ENCODE data around the gene PAFAH1B1. TPM values are rescaled to one million over a fixed set of nuclear protein-coding genes. Genes with fewer than 3 reads are reported as not detected.
A peak's percentile ranks its signal among the peaks of the same experiment; 100 is the strongest.
"Not testable (repeated sequence)": the region's sequence is repeated elsewhere in the genome, so short reads cannot be mapped to it uniquely, and the experiment has no call there.

PAFAH1B1 gene
- total RNA-seq, 1 experiment from 2014 or later = 89.2 TPM

- DNase-seq (ENCODE audit: low read depth) = no peak
Observed at GRCh38 chr17:2635675-2636074, 42.2 kb downstream of the PAFAH1B1 start.

- DNase-seq (ENCODE audit: low read depth) = no peak
Observed at GRCh38 chr17:2636169-2636930, 42.9 kb downstream of the PAFAH1B1 start.

DNA sequence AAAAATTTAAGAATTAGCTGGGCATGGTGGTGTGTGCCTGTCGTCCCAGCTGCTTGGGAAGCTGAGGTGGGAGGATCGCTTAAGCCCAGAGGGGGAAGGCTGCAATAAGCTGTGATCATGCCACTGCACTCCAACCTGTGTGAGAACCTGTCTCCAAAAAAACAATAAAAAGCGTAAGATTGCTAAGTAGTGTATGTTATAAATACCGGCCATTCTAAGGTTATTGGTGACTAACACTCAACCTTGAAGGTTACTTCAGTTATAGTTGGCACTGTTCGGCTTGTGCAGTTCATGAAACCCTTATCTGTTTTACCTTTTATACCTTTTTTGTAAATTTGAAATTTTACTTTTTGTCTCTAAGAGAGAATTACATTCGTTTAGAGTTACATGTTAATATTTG is 44.0 kb downstream of the PAFAH1B1 start:
- no peak for DNase-seq (ENCODE audit: low read depth)

DNA sequence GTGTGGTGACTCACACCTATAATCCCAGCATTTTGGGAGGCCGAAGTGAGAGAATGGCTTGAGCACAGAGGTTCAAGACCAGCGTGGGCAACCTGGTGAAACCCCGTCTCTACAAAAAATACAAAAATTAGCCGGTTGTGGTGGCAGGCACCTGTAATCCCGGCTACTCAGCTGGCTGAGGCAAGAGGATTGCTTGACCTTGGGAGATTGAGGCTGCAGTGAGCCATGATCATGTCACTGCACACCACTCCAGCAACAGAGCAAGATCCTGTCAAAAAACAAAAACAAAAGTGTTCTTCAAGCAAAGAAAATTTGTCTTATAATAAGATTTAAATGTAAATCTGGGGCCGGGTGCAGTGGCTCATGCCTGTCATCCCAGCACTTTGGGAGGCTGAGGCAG is 51.5 kb downstream of the PAFAH1B1 start:
- no peak for DNase-seq (ENCODE audit: low read depth)

DNA sequence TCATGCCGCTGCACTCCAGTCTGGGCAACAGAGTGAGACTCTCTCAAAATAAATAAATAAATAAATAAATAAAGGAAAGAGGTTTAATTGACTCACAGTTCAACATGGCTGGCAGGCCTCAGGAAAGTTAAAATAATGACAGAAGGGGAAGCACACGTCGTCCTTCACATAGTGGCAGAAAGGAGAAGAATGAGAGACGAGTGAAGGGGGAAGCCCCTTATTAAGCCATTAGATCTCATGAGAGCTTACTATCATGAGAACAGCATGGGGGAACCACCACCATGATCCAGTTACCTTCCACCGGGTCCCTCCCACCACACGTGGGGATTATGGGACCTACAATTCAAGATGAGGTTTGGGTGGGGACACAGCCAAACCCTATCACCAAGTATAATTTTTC is 54.5 kb downstream of the PAFAH1B1 start:
- no peak for DNase-seq (ENCODE audit: low read depth)

- DNase-seq (ENCODE audit: low read depth) = no peak
Observed at GRCh38 chr17:2649191-2649590, 55.7 kb downstream of the PAFAH1B1 start.

- not testable (repeated sequence) for DNase-seq (ENCODE audit: low read depth)
Observed at GRCh38 chr17:2652911-2653310, 59.5 kb downstream of the PAFAH1B1 start.

DNA sequence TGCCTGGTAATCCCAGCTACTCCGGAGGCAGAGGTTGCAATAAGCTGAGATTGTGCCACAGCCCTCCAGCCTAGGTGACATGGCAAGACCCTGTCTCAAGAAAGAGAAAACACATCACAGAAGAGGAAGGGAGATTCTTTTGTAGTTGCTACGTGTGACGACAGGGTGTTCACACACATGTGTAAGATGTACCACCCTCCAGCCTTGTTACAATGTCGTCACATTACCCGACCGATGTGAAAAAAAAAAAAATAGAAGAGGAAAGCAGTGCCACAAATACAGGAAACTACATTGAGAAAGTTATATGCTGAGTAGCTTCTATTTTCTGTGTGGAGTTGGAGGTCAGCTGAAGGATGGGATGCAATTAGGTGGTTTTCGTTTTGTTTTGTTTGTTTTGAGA is 62.1 kb downstream of the PAFAH1B1 start:
- DNase-seq (ENCODE audit: low read depth) = no peak

DNA sequence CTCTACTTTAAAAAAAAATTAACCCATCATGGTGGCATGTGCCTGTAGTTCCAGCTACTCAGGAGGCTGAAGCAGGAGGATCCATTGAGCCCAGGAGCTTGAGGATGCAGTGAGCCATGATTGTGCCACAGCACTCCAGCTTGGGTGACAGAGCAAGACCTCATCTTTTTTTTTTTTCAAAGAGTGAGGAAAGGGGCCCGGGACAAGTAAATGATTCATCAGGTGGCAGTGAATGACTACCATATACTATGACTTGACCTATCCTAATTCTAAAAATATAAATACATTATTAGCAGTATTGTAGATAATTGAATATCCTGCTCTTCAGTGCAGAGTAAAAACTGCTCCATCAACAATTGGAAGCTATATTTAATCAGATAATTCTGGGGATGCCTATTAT is 62.8 kb downstream of the PAFAH1B1 start:
- no peak for DNase-seq (ENCODE audit: low read depth)

GRCh38 chr17:2659337-2659736 is 65.9 kb downstream of the PAFAH1B1 start:
- peak; percentile 41 for DNase-seq (ENCODE audit: low read depth)

DNA sequence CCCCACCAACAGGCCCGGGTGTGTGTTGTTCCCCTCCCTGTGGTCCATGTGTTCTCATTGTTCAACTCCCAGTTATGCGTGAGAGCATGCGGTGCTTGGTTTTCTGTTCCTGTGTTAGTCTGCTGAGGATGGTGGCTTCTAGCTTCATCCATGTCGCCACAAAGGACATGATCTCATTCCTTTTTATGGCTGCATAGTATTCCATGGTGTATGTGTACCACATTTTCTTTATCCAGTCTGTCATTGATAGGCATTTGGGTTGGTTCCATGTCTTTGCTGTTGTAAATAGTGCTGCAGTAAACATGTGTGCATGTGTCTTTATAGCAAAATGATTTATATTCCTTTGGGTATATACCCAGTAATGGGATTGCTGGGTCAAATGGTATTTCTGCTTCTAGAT is 67.0 kb downstream of the PAFAH1B1 start:
- not testable (repeated sequence) for DNase-seq (ENCODE audit: low read depth)

DNA sequence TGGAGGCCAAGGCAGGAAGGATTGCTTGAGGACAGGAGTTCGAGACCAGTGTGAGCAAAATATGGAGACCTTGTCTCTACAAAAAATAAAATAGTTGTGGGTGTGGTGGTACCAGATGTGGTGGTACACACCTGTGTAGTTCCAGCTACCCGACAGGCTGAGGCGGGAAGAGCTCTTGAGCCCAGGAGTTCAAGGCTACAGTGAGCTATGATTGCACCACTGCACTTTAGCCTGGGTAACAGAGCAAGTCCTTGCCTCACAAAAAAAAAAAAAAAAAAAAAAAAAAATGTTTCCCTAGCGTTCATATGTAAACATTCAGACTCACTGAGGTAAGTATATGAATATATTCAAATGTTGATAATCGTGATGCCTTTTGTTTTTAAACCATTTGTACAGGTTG is 78.6 kb downstream of the PAFAH1B1 start:
- DNase-seq (ENCODE audit: low read depth) = no peak

DNA sequence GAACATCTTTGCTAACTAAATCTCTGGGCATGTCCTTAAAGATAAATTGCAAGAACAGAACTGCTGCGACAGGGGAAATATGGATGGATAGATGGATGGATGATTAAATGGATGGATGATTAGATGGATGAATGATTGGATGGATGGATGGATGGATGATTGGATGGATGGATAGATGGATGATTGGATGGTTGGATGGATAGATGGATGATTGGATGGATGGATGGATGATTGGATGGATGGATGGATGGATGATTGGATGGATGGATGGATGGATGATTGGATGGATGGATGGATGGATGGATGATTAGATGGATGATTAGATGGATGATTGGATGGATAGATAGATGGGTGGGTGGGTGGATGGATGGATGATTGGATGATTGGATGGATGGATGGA is 85.8 kb downstream of the PAFAH1B1 start:
- DNase-seq (ENCODE audit: low read depth) = not testable (repeated sequence)

GRCh38 chr17:2680961-2681360 is 87.5 kb downstream of the PAFAH1B1 start:
- no peak for DNase-seq (ENCODE audit: low read depth)

GRCh38 chr17:2681650-2682049 is 88.2 kb downstream of the PAFAH1B1 start:
- DNase-seq (ENCODE audit: low read depth) = no peak

DNA sequence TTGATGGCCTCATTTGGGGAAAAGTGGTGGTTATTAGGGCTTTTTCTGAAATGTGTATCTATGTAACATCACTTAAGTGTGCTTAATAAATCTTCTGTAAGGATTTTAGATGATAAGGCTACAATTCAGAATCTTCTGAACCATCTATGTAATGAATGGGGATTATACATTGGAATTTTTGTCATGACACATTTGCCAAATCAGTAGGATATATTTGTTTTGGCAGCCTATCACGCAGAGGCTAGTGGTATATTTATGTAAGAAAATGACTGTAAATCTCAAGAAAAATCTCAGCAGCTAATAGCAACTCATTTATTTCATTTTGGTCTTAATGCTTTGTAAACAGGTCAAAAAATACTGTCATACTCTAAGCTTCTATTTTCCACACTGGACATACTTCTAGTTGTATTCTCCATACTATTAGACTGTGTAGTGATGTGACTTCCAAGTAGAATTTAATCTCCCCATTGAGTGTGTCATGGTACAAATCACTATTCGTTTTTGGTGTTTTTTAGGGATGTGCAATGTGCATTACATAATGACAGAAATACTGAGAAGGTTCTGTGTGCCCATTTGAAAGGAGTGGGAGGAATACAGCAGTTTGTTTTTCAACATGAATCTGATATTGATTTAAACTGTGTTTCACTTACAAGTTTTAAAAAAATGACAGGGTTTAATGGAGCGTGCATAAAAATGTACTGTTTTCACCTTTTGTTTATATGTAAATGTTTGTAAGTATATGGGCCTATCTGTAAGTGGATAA is 88.9 kb downstream of the PAFAH1B1 start:
- DNase-seq (ENCODE audit: low read depth) = no peak

GRCh38 chr17:2683912-2684311 is 90.5 kb downstream of the PAFAH1B1 start:
- no peak for DNase-seq (ENCODE audit: low read depth)

DNA sequence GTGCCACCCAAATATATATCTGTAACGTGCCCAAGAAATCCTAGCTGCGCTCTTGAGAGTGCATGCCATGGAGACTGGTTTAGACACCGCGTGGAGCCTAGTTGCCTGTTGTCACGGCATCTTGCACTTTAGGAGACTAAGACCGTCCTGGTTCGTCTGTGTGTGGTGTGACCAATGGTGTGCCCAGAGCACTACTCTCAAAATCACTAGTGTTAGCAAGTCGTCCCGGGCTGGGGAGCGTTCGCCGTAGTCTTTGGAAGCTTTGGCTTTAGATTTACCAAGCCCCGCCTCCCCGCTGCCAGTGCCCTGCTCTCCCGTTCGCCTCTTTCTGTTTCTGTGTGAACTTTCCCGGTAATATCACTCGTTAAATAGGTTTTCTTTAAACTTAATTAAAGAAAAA is 91.1 kb downstream of the PAFAH1B1 start:
- no peak for DNase-seq (ENCODE audit: low read depth)

GRCh38 chr17:2685696-2686095 is 92.2 kb downstream of the PAFAH1B1 start:
- no peak for DNase-seq (ENCODE audit: low read depth)

DNA sequence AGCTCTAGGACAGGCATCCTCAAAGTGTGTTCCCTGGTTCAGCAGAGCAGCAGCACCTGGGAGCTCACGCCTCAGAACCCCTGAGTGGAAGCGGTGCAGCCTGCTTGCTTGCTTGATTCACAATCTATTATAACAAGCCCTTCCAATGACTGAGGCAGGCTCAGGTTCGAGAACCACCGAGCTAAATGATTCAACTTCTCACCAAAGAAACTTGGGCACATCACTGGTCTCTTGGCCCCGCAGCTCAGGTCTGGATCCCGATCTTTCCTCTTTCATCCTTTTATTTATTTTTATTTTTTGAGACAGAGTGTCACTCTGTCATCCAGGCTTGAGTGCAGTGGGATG is 93.6 kb downstream of the PAFAH1B1 start:
- DNase-seq (ENCODE audit: low read depth) = no peak

DNA sequence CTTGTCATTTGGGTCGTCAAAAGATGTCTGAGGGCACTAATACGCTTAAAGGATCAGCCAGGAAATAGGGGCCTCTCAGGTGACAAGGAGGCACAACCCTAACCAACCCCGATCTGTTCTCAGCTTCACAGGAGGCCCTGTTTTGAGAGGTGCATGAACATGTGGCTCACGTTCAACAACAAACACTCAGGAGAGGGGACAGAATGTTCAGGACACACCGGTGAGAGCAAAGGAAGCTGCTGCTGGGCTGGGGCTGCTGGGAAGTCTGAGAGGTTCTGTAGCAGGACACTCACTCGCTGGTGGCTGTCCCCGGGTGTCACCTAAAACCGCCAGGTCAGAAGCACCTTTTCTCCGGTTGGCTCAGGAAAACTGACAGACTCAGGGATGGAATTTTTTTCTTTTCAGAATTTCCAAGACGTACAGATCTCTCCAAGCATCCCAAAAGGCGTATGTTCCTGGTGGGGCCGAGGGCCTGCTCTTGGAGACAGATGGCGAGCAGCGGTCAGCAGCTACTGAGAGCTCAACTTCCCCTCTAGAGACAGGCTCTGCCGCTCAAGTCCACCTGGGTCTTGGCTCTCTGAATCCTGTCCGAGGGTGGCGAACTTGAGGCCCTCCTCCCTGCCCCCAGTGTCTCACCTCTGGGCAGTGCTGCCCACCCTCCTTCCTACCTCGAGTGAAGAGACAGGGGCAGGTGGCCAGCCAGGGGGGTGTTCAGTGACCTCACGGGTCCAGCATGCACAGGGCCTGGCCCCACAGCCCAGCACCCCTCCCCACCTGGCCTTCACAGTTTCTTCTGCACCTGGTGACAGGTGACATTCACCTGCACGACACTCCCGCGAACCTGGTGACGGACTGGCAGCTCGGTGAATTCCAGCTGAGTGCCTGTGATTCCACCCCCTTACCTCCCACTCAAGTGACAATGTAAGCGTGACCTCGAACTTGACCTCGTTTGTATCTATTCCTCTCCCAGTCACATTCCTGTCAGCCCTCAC is 95.2 kb downstream of the PAFAH1B1 start:
- no peak for DNase-seq (ENCODE audit: low read depth)

Data from LHCN-M2 (cell line).